ENCODE measurements around the gene TRNAU1AP.

Gene TRNAU1AP

DNA sequence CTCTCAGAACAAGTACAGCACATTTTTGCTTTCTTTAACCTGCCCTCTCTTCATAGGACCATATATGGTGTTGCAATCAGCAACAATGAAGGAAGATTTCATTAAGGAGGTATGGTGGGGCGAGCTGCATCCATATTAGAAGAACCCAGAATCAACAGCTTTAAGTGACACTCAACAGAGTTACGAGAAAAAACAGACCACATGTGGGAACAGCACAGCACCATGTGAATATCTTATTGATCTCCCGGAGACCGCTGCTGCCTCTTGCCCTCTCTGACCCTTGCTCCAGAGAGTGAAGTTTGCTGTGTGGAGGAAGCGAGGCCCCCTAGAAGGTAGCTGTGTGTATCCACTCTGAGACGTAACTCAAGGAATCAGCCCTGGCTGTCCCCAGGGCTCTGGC lies 52.1 kb downstream of the TRNAU1AP start:
- Histone ChIP-seq H3K4me3 (ENCODE audit: insufficient read depth, low read depth, low read length) (no peak overlapping the region), H3K36me3 (ENCODE audit: control insufficient read depth, insufficient read depth, low read length) (peaks cover 12% of the 10 kb centered on the region), H3K27me3 (ENCODE audit: control insufficient read depth, insufficient read depth, low read length, poor library complexity, severe bottlenecking) (no peaks in the 10 kb centered on the region), H3K4me1 (ENCODE audit: control insufficient read depth, insufficient read depth, low read length) (no peaks in the 10 kb centered on the region), H3K27ac (ENCODE audit: insufficient read depth, low read depth, low read length, poor library complexity, severe bottlenecking) (no peak overlapping the region), H3K9me3 (ENCODE audit: control insufficient read depth, low read length) (no peaks in the 10 kb centered on the region)
- WGBS, 2 experiments = 89 to 93% methylated on average over 6 of the region's 6 CpGs

GRCh38 chr1:28606771-28607170 lies 53.9 kb downstream of the TRNAU1AP start:
- WGBS, 2 experiments = 84 to 96% methylated on average over 2 of the region's 2 CpGs
- Histone ChIP-seq H3K36me3 (ENCODE audit: control insufficient read depth, insufficient read depth, low read length) (peaks cover 16% of the 10 kb centered on the region), H3K27me3 (ENCODE audit: control insufficient read depth, insufficient read depth, low read length, poor library complexity, severe bottlenecking) (no peaks in the 10 kb centered on the region), H3K9me3 (ENCODE audit: control insufficient read depth, low read length) (no peaks in the 10 kb centered on the region), H3K4me3 (ENCODE audit: insufficient read depth, low read depth, low read length) (no peak overlapping the region), H3K4me1 (ENCODE audit: control insufficient read depth, insufficient read depth, low read length) (no peaks in the 10 kb centered on the region), H3K27ac (ENCODE audit: insufficient read depth, low read depth, low read length, poor library complexity, severe bottlenecking) (no peak overlapping the region)

DNA sequence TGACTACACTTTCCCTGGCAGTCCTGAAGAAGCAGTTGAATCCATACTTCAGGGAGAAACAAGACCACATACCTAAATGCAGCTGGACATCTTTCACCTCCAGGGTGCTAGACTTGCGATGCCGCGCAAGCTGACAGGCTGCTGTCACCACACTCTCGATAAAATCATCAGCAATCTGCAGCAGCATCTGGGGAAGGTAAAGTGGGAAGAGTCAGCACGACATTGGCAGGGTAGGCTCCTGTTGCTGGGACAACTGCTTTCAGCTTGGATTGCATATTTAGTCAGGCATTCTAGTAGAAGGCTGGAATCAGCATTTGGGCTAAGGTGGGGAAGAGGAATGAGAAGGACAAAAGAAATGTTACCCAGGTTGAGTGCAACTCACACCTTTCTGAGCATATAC lies 60.3 kb downstream of the TRNAU1AP start:
- 94 to 95% methylated on average over 5 of the region's 5 CpGs for WGBS, 2 experiments
- no peaks in the 10 kb centered on the region for H3K27me3 ChIP-seq (ENCODE audit: control insufficient read depth, insufficient read depth, low read length, poor library complexity, severe bottlenecking)
- no peak overlapping the region for H3K4me3 ChIP-seq (ENCODE audit: insufficient read depth, low read depth, low read length)
- no peaks in the 10 kb centered on the region for H3K4me1 ChIP-seq (ENCODE audit: control insufficient read depth, insufficient read depth, low read length)
- no peak overlapping the region for H3K27ac ChIP-seq (ENCODE audit: insufficient read depth, low read depth, low read length, poor library complexity, severe bottlenecking)
- H3K36me3 ChIP-seq (ENCODE audit: control insufficient read depth, insufficient read depth, low read length) = peaks cover 10% of the 10 kb centered on the region
- H3K9me3 ChIP-seq (ENCODE audit: control insufficient read depth, low read length) = no peaks in the 10 kb centered on the region

Data from ectodermal cell (in vitro differentiated cells).